Stimulated activated CD4-positive, alpha-beta T cell treated with anti-CD3 and anti-CD28 coated beads, Interleukin-4, amount 100 ng/mL, for 48 hours (primary cell): ENCODE results near the gene SYNPR.

Experiments
- DNase-seq, 2 donors: peaks; one replicate each; pipeline ENCODE4 v3.0.0-alpha.2; 2020; ENCODE audit warnings: low read depth in 2 of 2

The SYNPR gene

DNA sequence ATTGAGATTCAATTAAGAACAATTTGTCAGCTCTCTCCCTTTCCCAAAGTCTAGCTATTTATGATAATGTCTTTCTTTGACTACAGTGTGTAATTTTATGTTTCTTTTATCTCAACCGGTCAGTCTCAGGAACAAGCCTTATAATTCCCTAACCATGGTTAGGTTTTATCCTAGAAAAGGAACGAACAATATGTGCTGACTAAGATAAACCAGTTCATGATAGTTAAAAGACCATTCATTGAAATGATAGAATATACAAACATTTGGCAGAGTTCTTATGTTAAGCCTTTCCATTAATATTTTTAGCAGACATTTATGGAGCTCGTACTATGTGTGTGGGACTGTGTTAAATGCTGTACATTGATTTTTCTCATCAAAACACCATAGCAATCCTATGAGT, 106.3 kb downstream of the SYNPR start:
- DNase-seq, result no peak

DNA sequence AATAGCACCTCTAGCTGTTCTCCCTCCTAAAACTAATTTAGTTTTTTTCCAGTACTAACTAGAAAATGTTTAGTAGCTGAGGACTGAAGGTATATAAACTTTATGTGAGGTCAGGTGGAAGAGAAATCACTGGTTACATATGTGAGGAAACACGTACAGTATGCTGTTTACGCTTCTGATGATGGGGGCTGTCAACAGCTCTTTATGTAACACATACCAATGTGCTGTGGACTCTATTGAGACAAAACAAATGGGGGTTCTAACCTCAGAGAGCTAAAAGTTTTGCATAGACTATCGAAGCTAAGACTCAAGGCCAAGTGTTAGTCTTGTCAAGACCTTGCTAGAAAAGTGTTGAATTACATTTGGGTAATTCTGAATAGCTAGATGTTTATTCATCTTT, 107.5 kb downstream of the SYNPR start:
- DNase-seq, result no peak

GRCh38 chr3:63386568-63386967, 108.5 kb downstream of the SYNPR start:
- no peak for DNase-seq

- no peak for DNase-seq
Observed at GRCh38 chr3:63387568-63387967, 109.5 kb downstream of the SYNPR start.

- DNase-seq, result no peak
Observed at GRCh38 chr3:63390710-63391230, 112.7 kb downstream of the SYNPR start.

DNA sequence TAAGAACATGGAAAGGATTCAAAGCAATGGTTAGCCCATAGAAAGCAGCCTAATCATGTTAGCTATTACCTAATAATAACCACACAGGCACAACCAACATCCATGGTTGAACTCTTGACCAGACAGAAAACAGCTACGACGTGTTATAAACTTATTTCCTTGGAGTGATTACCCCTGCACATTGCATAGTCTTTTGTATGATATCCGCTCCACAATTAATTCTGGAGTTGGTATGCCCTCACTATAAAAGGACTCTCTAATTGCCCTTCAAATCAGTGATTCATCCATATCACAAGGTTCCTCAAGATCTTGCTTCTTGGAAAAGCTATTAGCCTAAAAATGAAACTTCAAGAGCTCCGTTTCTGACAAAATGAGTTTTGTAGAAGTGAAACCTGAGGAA, 117.9 kb downstream of the SYNPR start:
- DNase-seq, result no peak

DNA sequence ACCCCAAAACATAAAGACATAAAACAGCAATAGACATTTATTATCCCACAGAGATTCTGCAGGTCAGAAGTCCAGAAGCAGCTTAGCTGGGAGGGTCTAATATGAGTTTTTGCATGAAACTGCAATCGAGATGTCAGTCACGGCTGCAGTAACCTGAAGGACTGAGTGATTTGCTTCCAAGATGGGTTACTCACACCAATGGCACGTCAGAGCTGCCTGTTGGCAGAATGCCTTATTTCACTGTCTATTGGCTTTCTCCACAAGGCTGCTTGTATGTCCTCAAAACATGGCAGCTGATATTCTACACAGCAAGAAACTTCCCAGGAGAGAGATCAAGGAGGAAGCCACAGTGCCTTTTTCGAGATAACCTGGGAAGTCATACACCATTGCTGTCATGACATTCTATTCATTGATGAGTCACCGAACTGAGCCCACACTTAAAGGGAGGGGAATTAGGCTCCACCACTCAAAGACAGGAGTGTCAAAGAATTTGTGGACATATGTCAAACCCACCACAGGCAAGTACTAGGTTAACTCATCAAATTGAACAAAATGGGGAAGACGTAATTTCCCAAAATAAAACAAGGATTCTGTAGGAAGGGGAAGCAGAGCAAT, 122.2 kb downstream of the SYNPR start:
- no peak for DNase-seq

- no peak for DNase-seq
Observed at GRCh38 chr3:63405882-63406281, 127.8 kb downstream of the SYNPR start.

DNA sequence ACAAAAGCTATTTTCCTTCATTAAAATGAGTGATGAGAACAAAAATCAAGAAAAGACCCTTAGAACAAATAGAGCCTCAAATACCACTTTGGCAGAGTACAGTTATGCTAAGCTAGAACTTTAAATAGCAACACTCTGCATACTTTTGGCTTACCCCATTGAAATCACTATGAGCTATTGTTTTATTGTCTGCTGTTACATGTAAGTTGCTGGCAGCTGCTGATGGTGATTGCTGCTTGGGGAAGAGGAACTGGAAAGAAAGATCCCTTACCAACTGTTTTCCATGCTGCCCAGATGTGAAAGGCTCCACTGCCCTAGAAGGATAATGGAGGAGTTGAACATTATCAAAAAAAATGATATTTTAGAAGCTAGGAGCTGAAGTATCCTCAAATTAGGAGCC, 135.4 kb downstream of the SYNPR start:
- no peak for DNase-seq

DNA sequence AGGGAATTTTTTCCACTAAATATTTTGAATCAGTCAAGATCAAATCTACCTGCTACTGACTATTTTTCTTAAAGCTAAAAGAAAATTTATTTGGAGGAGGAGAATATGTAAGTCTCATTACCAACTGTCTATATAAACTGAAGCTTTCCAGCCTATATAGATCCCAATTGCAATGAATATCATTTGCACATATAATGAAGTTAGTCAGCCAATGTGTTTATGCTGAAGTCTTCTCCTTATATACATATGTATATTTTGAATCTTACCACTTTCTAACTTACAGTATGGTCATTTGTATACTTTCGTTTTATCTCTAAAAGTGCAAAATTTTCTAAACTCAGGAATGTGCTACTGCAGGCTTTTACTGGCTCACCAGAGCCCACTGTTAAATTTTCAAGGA, 136.5 kb downstream of the SYNPR start:
- no peak for DNase-seq

- no peak for DNase-seq
Observed at GRCh38 chr3:63429905-63430304, 151.8 kb downstream of the SYNPR start.

DNA sequence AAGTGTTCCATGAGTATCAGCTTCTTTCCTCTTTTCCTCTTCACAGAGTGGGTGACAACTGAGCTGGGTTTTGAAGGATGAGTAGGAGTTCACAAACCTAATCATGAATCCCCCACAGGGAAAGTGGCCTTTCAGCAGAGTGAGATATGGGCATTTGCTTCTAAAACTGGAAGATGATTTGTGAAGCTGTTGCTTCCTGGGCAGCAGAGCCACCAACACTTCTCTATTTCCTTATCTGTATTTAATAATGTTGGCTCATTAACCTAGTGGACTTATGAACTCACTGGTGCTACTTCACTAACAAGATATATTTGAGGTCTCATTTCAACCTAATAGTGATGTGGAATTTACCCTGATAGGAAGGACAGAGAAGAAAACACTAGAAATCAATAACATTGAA, 152.8 kb downstream of the SYNPR start:
- DNase-seq, result no peak

DNA sequence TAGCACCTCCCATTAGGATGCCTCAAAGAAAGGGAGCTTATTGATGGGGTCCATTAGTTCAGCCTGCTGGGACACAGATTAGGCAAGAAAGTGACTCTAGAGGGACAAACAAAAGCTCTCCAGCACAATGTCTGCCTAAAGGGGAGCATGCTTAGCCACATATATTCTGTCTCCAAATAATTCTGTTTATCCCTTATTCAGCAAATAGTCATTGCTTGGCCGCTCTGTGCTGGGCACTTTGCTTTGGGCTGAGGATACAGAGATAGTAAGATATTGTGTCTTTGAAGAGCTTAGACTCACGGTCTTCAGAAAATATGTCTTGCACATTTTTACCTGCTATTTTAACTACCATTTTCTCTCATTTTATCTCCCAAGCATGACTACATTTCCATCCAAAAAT, 159.8 kb downstream of the SYNPR start:
- no peak for DNase-seq

DNA sequence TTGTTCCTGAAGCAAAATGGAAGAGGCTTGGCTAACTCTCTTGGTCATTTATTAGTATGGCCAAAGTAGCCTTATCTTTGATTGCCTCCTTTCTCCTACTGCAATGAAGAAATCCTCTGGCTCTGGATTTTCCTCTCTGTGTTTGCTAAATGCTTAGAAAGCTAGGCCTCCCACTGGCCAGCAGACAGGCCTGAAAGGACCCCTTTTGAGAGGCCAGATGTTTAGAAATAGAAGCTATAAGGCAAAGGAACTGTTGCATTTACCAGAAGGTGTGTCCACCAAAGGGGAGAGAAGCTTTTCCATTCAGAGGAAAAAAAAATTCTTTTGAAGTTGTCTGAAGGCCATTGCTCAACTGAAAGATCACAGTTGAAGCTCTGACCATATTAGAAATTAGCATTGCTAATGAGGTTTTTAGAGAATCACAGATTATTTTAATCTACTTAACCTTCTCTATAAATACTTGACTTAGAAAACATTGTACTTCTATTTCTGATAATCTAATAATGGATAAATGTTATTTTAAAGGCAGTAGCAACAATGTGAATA, 160.8 kb downstream of the SYNPR start:
- no peak for DNase-seq

DNA sequence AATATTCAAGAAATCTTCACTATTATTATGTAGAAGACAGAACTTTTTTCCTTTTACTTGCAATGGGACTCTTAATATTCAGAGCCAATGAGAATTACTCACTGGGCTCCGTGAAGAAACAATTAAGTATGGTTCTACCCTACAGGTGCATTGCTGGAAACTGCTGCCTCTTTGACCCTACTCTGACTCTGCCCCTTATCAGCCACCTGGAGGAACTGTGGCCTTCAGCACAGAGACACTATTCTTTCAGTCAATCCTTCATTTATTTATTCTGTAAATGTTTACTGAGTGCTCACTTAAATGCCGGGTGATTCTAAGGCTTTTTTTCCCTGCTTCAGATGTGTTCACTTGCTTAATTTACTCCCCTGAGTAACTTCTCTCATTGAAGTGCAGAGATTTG, 163.2 kb downstream of the SYNPR start:
- DNase-seq, result no peak

DNA sequence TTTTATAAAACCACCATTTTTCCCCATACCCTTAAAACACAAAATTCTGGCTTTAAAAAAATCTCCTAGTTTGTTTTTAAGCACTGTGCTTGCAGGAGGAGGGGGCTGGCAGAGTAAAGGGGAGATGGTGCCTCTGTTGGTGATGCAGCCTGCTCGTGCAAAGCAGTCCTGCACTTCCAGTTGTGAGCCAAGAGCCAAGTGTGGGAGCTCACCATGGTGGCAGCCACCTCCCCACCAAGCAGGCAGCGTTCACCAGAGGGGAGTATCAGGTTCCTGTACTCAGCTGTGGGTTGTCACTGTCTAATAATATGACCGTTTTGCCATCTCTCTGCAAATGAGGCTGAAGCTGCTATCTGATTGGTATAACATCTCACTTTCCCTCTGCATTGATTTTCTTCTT, 164.8 kb downstream of the SYNPR start:
- DNase-seq, result no peak

DNA sequence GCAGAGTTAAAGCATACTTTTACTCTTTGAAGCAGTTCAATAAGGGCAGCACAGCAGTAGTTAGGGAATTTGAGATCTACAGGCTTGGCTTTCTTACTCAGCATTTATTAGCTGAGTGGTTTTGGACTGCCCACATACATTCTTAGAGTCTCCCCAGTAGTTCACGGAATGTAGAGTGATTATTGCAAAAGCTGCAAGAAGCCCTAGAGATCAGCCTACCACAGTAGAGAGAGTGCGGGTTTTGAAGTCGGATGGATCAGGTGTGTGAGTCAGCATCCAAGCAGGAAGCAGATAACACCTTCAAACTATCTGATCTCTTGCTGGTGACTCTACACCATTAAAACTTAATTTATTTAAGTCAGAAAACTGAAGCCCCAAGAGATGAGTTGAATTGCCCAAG, 171.9 kb downstream of the SYNPR start:
- no peak for DNase-seq

DNA sequence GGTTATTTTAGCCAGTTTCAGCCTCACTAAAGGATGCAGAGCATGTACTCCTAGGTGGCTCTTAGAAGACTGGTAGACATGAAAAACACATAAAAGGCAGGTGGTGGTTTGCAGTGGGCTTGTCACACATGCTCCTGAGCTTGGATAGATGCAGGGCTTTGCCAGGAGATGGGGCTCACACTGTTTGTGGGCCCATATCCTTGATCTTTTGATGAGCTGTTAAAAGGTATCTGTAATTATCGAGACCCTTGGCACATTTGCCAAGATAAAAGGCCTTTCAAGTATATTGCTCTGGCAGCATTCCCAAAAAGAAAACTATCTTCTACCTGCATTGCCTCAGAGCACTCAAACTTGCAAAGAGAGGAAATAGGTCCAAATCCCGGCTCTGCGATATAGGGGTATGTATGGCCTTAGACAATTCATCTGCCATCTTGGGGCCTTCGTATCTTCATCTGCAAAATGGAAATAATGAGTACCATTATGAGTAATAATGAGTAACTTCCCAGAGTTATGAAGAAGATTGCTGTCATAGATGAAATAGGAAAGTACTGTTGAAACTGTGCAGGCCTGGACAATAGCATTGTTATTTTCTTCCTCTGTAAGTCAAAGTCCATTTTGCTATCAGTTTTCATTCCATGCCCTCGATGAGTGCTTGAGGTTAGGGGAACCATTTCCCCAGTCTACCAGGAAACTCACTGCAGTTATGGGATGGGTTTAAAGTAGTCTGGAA, 172.7 kb downstream of the SYNPR start:
- no peak for DNase-seq

DNA sequence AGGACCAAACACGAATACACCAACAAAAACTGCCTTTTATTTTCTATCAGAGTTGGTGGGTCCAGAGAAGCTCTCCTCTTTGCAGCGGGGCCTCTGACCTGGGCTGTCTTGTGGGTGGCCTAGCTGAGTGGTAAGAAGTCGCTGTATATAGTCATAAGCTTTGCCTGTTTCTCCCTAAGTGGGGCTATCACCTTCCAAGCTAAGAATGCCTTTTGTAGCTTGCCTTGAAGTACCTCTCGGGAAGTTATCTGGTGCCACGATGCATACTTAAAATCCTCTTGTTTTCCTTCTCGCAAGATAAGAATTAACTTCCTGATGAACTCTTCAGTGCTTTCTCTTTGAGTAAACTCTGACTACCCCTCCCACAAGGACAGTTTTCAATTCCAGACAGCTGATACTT, 178.8 kb downstream of the SYNPR start:
- DNase-seq, result no peak

- no peak for DNase-seq
Observed at GRCh38 chr3:63458405-63458804, 180.3 kb downstream of the SYNPR start.

DNA sequence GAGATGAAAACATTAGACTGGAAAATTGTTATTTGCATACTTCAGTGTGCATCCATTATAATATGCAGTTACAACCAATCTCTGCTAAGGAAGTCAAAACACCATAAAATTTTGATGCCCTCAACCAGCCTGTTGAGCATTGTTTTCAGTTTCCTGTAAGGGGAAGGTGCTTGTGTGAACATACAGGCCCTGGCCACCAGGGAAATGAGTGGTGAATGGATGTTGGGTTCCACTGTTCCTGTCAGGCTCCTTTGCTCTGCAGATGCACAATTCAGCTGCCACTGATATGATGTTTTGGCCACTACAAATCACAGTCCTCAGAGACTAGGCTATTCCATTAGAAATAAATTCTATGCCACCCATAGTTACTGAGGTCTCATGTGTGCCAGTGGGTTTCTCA, 184.6 kb downstream of the SYNPR start:
- DNase-seq, result no peak

DNA sequence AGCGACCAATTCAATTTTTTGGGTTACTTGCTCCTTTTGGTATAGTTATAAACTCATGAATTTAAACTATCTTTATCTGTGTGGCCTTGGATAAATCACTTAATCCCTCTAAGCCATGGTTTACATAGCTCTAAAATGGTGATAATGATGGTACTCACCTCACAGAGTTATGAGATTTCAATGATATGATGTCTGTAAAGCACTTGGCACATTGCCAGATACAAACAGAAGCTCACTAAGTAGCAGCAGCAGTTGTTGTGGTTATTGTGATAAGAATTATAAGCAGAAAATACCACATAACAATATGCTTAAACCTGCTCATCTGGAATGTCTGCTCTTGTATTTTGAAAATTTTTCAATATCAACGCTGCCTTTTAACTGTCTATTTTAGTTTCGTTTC, 189.3 kb downstream of the SYNPR start:
- no peak for DNase-seq

- no peak for DNase-seq
Observed at GRCh38 chr3:63470745-63471144, 192.6 kb downstream of the SYNPR start.
